Muscle of leg (tissue), 11 donors: ENCODE data around the gene HK3. TPM values are rescaled to one million over a fixed set of nuclear protein-coding genes. Genes with fewer than 3 reads are reported as not detected.

ENCODE experiments used
- DNase-seq: peaks from one replicate; pipeline ENCODE4 v3.0.0; 2013
- H3K27ac ChIP-seq: one replicate; pipeline ENCODE4 v1.5.1; 2013; ENCODE audit warnings: mild to moderate bottlenecking, low read length, control low read depth
- H3K27me3 ChIP-seq: one replicate; pipeline ENCODE4 v1.6.1; 2013; ENCODE audit warnings: low read length; ENCODE audit not compliant: control insufficient read depth, insufficient read depth
- H3K36me3 ChIP-seq: one replicate; pipeline ENCODE4 v1.6.1; 2013; ENCODE audit warnings: low read length; ENCODE audit not compliant: control insufficient read depth, insufficient read depth
- H3K4me1 ChIP-seq: one replicate; pipeline ENCODE4 v1.6.1; 2013; ENCODE audit warnings: low read length; ENCODE audit not compliant: control insufficient read depth, insufficient read depth
- H3K4me3 ChIP-seq: one replicate; pipeline ENCODE4 v1.5.1; 2013; ENCODE audit warnings: low read length, control low read depth
- H3K9me3 ChIP-seq: replicated peaks from 2 replicates; pipeline ENCODE4 v1.6.1; 2013; ENCODE audit warnings: low read depth, low read length; ENCODE audit not compliant: control insufficient read depth
- WGBS: methylation state at CpG from one replicate; pipeline ENCODE4 v1.1.5; 2013; ENCODE audit warnings: missing lambda C conversion rate; ENCODE audit not compliant: insufficient coverage; 5-methylcytosine and 5-hydroxymethylcytosine counted together
- polyA plus RNA-seq, 8 donors: library from polyadenylated mRNA; unstranded; fragments of 120-200 nt; gene quantifications; one replicate each; pipeline versions ENCODE4 v1.2.1 to v1.2.3, GENCODE V29; 2013; ENCODE audit warnings: inconsistent platforms in 1 of 8, low replicate concordance in 1 of 8; ENCODE audit not compliant: insufficient read length in 8 of 8, insufficient read depth in 1 of 8
- total RNA-seq: library from RNA; stranded (reverse); fragments of 120-200 nt; gene quantifications from one replicate; pipeline ENCODE4 v1.2.4, GENCODE V29; 2013

The HK3 gene
- total and polyA plus RNA-seq, 9 donors = 0.49 to 1.9 (median 1.2) TPM

GRCh38 chr5:176927562-176927961 is 28.4 kb upstream of the HK3 start:
- no peaks in the 10 kb centered on the region for H3K27me3 ChIP-seq
- H3K36me3 ChIP-seq = peaks cover 12% of the 10 kb centered on the region
- DNase-seq = no peak
- WGBS = 88% methylated on average over 1 of the region's 3 CpGs
- no peaks in the 10 kb centered on the region for H3K4me1 ChIP-seq
- no peak overlapping the region for H3K27ac ChIP-seq
- no peaks in the 10 kb centered on the region for H3K9me3 ChIP-seq
- no peak overlapping the region for H3K4me3 ChIP-seq

GRCh38 chr5:176922817-176923216 is 23.7 kb upstream of the HK3 start:
- H3K27me3 ChIP-seq = no peaks in the 10 kb centered on the region
- no peaks in the 10 kb centered on the region for H3K9me3 ChIP-seq
- WGBS = 91% methylated on average over 1 of the region's 2 CpGs
- no peak for DNase-seq
- no peak overlapping the region for H3K4me3 ChIP-seq
- peaks cover 8% of the 10 kb centered on the region for H3K36me3 ChIP-seq
- no peaks in the 10 kb centered on the region for H3K4me1 ChIP-seq
- no peak overlapping the region for H3K27ac ChIP-seq

- Histone ChIP-seq H3K9me3 (no peaks in the 10 kb centered on the region), H3K27me3 (no peaks in the 10 kb centered on the region), H3K36me3 (peaks cover 8% of the 10 kb centered on the region), H3K4me1 (no peaks in the 10 kb centered on the region), H3K27ac (no peak overlapping the region), H3K4me3 (no peak overlapping the region)
- no peak for DNase-seq
- WGBS = 76% methylated on average over 2 of the region's 3 CpGs
Measured at GRCh38 chr5:176921714-176922113, 22.6 kb upstream of the HK3 start.

DNA sequence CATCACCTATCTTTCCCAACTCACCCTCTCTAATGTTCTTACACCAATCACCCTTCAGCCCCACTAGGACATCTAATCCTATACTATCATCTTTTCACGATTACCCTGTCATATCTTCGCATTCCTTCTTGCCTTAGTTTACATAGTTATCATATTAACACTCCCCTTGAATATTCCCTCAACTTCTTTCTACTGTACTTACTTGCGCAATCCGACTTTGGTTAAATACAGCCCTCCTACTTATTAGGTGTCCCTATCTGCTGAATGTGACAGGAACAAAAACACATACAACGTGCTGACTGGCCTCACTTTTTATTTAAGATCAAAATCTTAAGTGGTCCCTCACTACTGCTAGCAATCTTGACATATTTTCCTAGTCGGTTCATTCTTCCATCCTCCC is 19.5 kb upstream of the HK3 start:
- H3K36me3 ChIP-seq = peaks cover 10% of the 10 kb centered on the region
- DNase-seq = no peak
- no peak overlapping the region for H3K27ac ChIP-seq
- no peak overlapping the region for H3K4me3 ChIP-seq
- no peaks in the 10 kb centered on the region for H3K27me3 ChIP-seq
- 92% methylated on average over 6 of the region's 6 CpGs for WGBS
- no peaks in the 10 kb centered on the region for H3K9me3 ChIP-seq
- no peaks in the 10 kb centered on the region for H3K4me1 ChIP-seq

DNA sequence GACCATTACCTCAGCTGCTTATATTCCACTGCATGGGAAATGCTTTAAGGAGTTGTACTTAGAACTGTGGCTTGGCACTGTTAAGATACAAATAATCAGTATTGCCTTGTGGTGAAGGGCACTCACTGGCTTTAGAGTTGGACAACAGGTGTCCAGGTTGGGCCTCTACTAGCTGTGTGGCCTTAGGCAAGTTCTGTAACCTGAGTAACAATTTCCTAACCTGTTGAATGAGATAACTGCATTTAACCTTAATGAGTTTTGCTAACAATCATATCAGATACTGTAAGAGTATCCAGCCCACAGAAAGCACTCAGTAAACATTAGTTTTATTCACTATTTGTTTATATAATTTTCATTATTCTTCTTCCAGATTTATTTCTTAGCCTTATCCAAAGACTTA is 17.2 kb upstream of the HK3 start:
- Histone ChIP-seq H3K27me3 (no peaks in the 10 kb centered on the region), H3K4me1 (no peaks in the 10 kb centered on the region), H3K9me3 (no peaks in the 10 kb centered on the region), H3K36me3 (peaks cover 10% of the 10 kb centered on the region), H3K4me3 (no peak overlapping the region), H3K27ac (no peak overlapping the region)
- DNase-seq = no peak

DNA sequence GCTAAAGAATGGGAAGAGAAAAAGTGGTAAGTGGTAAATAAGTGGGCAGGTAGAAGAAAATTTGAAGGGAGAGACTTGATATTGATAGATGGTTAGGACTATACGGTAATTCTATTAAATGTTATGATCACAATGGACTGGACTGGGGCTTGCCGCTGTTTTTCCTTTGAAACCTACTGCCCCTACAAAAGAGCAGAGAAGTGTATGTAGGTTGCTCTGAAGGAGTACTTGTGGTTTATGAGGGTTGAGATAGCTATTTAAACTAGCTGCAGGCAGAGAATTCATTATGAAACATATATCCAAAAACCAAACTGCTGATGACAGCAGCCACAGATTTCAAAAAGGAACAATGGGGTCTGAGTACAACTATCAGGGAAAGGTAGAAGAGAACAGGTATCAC is 16.8 kb upstream of the HK3 start:
- DNase-seq = no peak
- Histone ChIP-seq H3K4me1 (no peaks in the 10 kb centered on the region), H3K4me3 (no peak overlapping the region), H3K27me3 (no peaks in the 10 kb centered on the region), H3K9me3 (no peaks in the 10 kb centered on the region), H3K36me3 (peaks cover 10% of the 10 kb centered on the region), H3K27ac (no peak overlapping the region)
- WGBS = no CpG with 5 or more reads among the region's 2 CpGs

- no peaks in the 10 kb centered on the region for H3K4me1 ChIP-seq
- peaks cover 16% of the 10 kb centered on the region for H3K36me3 ChIP-seq
- H3K9me3 ChIP-seq = no peaks in the 10 kb centered on the region
- no peaks in the 10 kb centered on the region for H3K27me3 ChIP-seq
- WGBS = no CpG with 5 or more reads among the region's 2 CpGs
- H3K27ac ChIP-seq = no peak overlapping the region
- no peak for DNase-seq
- no peak overlapping the region for H3K4me3 ChIP-seq
Measured at GRCh38 chr5:176912115-176912514, 13.0 kb upstream of the HK3 start.

GRCh38 chr5:176908675-176909368 is 9.7 kb upstream of the HK3 start:
- H3K27ac ChIP-seq = no peak overlapping the region
- H3K9me3 ChIP-seq = no peaks in the 10 kb centered on the region
- no peak overlapping the region for H3K4me3 ChIP-seq
- H3K27me3 ChIP-seq = no peaks in the 10 kb centered on the region
- no peak for DNase-seq
- WGBS = no CpG with 5 or more reads among the region's 5 CpGs
- H3K36me3 ChIP-seq = peaks cover 45% of the 10 kb centered on the region
- no peaks in the 10 kb centered on the region for H3K4me1 ChIP-seq

DNA sequence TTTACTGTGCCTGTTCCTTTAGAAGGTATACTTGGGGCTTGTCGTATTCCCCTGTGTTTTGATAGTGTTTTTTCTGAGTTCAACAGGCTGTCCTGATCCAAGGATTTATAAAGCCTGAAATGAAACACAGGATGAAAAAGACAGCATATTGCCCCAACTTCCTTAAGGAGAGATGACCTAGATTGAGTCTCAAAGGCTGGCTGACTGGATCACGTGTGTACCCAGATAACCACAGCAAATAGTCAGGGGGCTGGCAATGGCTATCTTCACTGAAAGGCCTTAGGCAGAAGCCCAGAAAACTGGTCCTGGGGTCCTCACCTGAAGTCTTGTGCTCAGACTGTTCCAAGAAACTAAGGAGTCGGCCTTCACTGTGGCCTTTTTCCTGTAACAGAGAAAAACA is 7.7 kb upstream of the HK3 start:
- Histone ChIP-seq H3K27ac (no peak overlapping the region), H3K9me3 (no peaks in the 10 kb centered on the region), H3K27me3 (no peaks in the 10 kb centered on the region), H3K4me3 (no peak overlapping the region), H3K4me1 (no peaks in the 10 kb centered on the region), H3K36me3 (peaks cover 55% of the 10 kb centered on the region)
- WGBS = no CpG with 5 or more reads among the region's 3 CpGs
- DNase-seq = no peak

DNA sequence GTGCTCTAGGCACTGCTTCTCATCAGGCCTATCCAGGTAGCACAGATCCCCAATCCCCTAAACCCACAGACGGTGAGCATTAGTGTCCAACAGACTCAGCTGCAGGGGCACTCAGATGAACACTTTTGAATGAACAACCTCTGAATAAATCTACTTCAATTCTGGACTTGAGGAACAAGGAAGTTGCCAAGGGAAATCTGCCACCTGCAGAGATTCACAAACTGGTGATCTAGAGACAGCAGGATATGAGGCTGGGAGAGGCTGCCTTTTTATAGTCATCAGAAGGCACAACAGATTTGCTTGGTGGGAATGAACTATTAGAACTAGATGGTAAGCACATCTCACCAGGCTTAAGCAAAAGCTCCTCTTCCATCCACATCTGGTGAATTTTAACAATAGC is 7.0 kb upstream of the HK3 start:
- peaks cover 55% of the 10 kb centered on the region for H3K36me3 ChIP-seq
- H3K27me3 ChIP-seq = no peaks in the 10 kb centered on the region
- no peaks in the 10 kb centered on the region for H3K9me3 ChIP-seq
- no CpG with 5 or more reads among the region's 1 CpG for WGBS
- H3K4me3 ChIP-seq = no peak overlapping the region
- DNase-seq = no peak
- H3K4me1 ChIP-seq = peaks cover 2% of the 10 kb centered on the region
- no peak overlapping the region for H3K27ac ChIP-seq

DNA sequence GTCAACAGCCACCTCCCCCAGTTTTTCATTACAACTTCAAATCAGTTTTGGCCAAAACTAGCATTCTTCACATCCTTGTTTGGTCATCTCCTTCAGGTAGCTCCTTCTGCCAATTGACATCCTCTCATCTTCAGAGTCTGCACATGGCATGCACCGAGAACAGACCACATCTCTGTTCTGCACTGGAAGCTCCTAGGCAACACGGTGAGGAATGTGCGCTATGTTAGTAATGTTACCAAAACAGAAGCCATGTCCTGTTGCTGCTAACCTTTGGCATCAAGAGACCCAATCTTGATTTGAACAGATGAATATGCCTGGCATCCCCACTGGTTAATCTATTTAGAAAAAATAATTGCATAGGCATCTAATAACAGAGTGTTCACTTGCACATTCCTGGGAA is 5.1 kb upstream of the HK3 start:
- Histone ChIP-seq H3K9me3 (no peaks in the 10 kb centered on the region), H3K4me1 (peaks cover 19% of the 10 kb centered on the region), H3K27me3 (no peaks in the 10 kb centered on the region), H3K36me3 (peaks cover 52% of the 10 kb centered on the region), H3K27ac (no peak overlapping the region), H3K4me3 (no peak overlapping the region)
- WGBS = 81% methylated on average over 3 of the region's 3 CpGs
- DNase-seq = no peak
